H9 (cell line): ENCODE results near the gene PCMT1. TPM values are rescaled to one million over a fixed set of nuclear protein-coding genes. Genes with fewer than 3 reads are reported as not detected.
A peak's percentile ranks its signal among the peaks of the same experiment; 100 is the strongest.

Experiments
- DNase-seq: peaks from one replicate; pipeline ENCODE4 v3.0.0-alpha.2; 2017
- H2AFZ ChIP-seq: one replicate; pipeline ENCODE4 v1.6.1; 2013; ENCODE audit warnings: mild to moderate bottlenecking, low read length, control low read depth, moderate library complexity
- H2AK5ac ChIP-seq: 2 replicates; pipeline ENCODE4 v1.6.1; 2013; ENCODE audit warnings: low read length, control low read depth, mixed read lengths; ENCODE audit not compliant: insufficient read length
- H2BK120ac ChIP-seq: one replicate; pipeline ENCODE4 v1.6.1; 2013; ENCODE audit warnings: low read depth, mild to moderate bottlenecking, low read length, control low read depth, inconsistent platforms; ENCODE audit not compliant: poor library complexity, severe bottlenecking
- H2BK12ac ChIP-seq: 2 replicates; pipeline ENCODE4 v1.6.1; 2013; ENCODE audit warnings: low read length, control low read depth, mixed read lengths, low read depth; ENCODE audit not compliant: insufficient read length
- H2BK15ac ChIP-seq: 2 replicates; pipeline ENCODE4 v1.6.1; 2013; ENCODE audit warnings: low read depth, low read length, control low read depth
- H2BK20ac ChIP-seq: one replicate; pipeline ENCODE4 v1.6.1; 2013; ENCODE audit warnings: low read depth, mild to moderate bottlenecking, low read length, control low read depth, inconsistent platforms; ENCODE audit not compliant: poor library complexity, severe bottlenecking
- H2BK5ac ChIP-seq: 2 replicates; pipeline ENCODE4 v1.6.1; 2013; ENCODE audit warnings: low read length, control low read depth, mixed read lengths; ENCODE audit not compliant: insufficient read length
- H3K14ac ChIP-seq: 2 replicates; pipeline ENCODE4 v1.6.1; 2013; ENCODE audit warnings: low read length, control low read depth; ENCODE audit not compliant: insufficient read depth
- H3K18ac ChIP-seq: 2 replicates; pipeline ENCODE4 v1.6.1; 2013; ENCODE audit warnings: low read depth, mild to moderate bottlenecking, mixed read lengths, low read length, control low read depth; ENCODE audit not compliant: insufficient read length
- H3K23ac ChIP-seq: 2 replicates; pipeline ENCODE4 v1.6.1; 2013; ENCODE audit warnings: low read length, control low read depth, mixed read lengths, low read depth; ENCODE audit not compliant: insufficient read length
- H3K23me2 ChIP-seq: 2 replicates; pipeline ENCODE4 v1.6.1; 2013; ENCODE audit warnings: low read depth, mild to moderate bottlenecking, mixed read lengths, low read length, control low read depth; ENCODE audit not compliant: insufficient read length, poor library complexity, severe bottlenecking
- H3K27ac ChIP-seq: 2 replicates; pipeline ENCODE4 v1.5.1; 2013; ENCODE audit warnings: low read length, control low read depth, mixed read lengths, low read depth; ENCODE audit not compliant: insufficient read length
- H3K27me3 ChIP-seq: 2 replicates; pipeline ENCODE4 v1.6.1; 2013; ENCODE audit warnings: low read length, control low read depth, inconsistent platforms; ENCODE audit not compliant: insufficient read depth
- H3K4ac ChIP-seq: 2 replicates; pipeline ENCODE4 v1.6.1; 2013; ENCODE audit warnings: low read depth, mild to moderate bottlenecking, control low read depth, inconsistent platforms, low read length, moderate library complexity
- H3K4me1 ChIP-seq: 2 replicates; pipeline ENCODE4 v1.6.1; 2013; ENCODE audit warnings: low read length, control low read depth, inconsistent platforms; ENCODE audit not compliant: insufficient read depth
- H3K4me2 ChIP-seq: 2 replicates; pipeline ENCODE4 v1.6.1; 2013; ENCODE audit warnings: low read length, control low read depth, mixed read lengths; ENCODE audit not compliant: insufficient read length, insufficient read depth
- H3K56ac ChIP-seq: 2 replicates; pipeline ENCODE4 v1.6.1; 2013; ENCODE audit warnings: low read depth, mild to moderate bottlenecking, mixed read lengths, low read length, control low read depth; ENCODE audit not compliant: insufficient read length
- H3K79me1 ChIP-seq: 2 replicates; pipeline ENCODE4 v1.6.1; 2013; ENCODE audit warnings: low read depth, mild to moderate bottlenecking, moderate library complexity, low read length, control low read depth, inconsistent platforms; ENCODE audit not compliant: insufficient read depth, poor library complexity, severe bottlenecking
- H3K79me2 ChIP-seq: 2 replicates; pipeline ENCODE4 v1.6.1; 2013; ENCODE audit warnings: low read length, control low read depth, inconsistent platforms; ENCODE audit not compliant: insufficient read depth
- H3K9ac ChIP-seq: 2 replicates; pipeline ENCODE4 v1.6.1; 2013; ENCODE audit warnings: low read length, control low read depth, mixed read lengths; ENCODE audit not compliant: insufficient read length; ENCODE audit errors: extremely low read depth
- H3K9me3 ChIP-seq: one replicate; pipeline ENCODE4 v1.6.1; 2013; ENCODE audit warnings: low read depth, low read length, inconsistent platforms; ENCODE audit not compliant: control insufficient read depth
- H3T11ph ChIP-seq: one replicate; pipeline ENCODE4 v1.6.1; 2013; ENCODE audit warnings: mild to moderate bottlenecking, low read length, control low read depth, inconsistent platforms
- H4K20me1 ChIP-seq: one replicate; pipeline ENCODE4 v1.6.1; 2013; ENCODE audit not compliant: control insufficient read depth, insufficient read length, insufficient read depth
- H4K5ac ChIP-seq: 2 replicates; pipeline ENCODE4 v1.6.1; 2013; ENCODE audit warnings: low read depth, mild to moderate bottlenecking, mixed read lengths, low read length, control low read depth; ENCODE audit not compliant: insufficient read length
- H4K8ac ChIP-seq: replicated peaks from 2 replicates; pipeline ENCODE4 v1.6.1; 2013; ENCODE audit warnings: low read length, control low read depth, mixed read lengths, low read depth; ENCODE audit not compliant: insufficient read length
- H4K91ac ChIP-seq: 2 replicates; pipeline ENCODE4 v1.6.1; 2013; ENCODE audit warnings: low read depth, mild to moderate bottlenecking, moderate library complexity, mixed read lengths, low read length, control low read depth; ENCODE audit not compliant: insufficient read length
- H3K27ac Mint-ChIP-seq, 3 experiments: 2 replicates in 2 of 3; 3 replicates in 1 of 3; pipeline ENCODE4 v1.8.0; 2020 to 2021; ENCODE audit warnings: mixed read lengths in 3 of 3, mild to moderate bottlenecking in 1 of 3, moderate library complexity in 1 of 3
- H3K27me3 Mint-ChIP-seq: 2 replicates; pipeline ENCODE4 v1.8.0; 2021; ENCODE audit warnings: low read depth, mild to moderate bottlenecking, moderate library complexity, mixed read lengths
- H3K36me3 Mint-ChIP-seq, 3 experiments: 2 replicates in 2 of 3; 3 replicates in 1 of 3; pipeline ENCODE4 v1.8.0; 2020 to 2021; ENCODE audit warnings: low read depth in 3 of 3, mixed read lengths in 3 of 3; ENCODE audit not compliant: insufficient read depth in 1 of 3
- H3K4me1 Mint-ChIP-seq, 2 experiments: 2 replicates each; pipeline ENCODE4 v1.8.0; 2020; ENCODE audit warnings: mixed read lengths in 2 of 2
- H3K4me3 Mint-ChIP-seq, 2 experiments: 2 replicates in 1 of 2; 3 replicates in 1 of 2; pipeline ENCODE4 v1.8.0; 2020 to 2021; ENCODE audit warnings: mild to moderate bottlenecking in 2 of 2, mixed read lengths in 2 of 2, moderate library complexity in 1 of 2
- H3K9me3 Mint-ChIP-seq, 2 experiments: 2 replicates in 1 of 2; 3 replicates in 1 of 2; pipeline ENCODE4 v1.8.0; 2020; ENCODE audit warnings: mild to moderate bottlenecking in 2 of 2, mixed read lengths in 2 of 2, moderate library complexity in 1 of 2
- WGBS: extraction: QIAGEN DNeasy Blood & Tissue Kit; methylation state at CpG from one replicate; pipeline ENCODE4 v1.1.7; 2013; ENCODE audit warnings: missing lambda C conversion rate, low lambda C conversion rate, mixed read lengths; ENCODE audit not compliant: insufficient read length; ENCODE audit errors: extremely low coverage; 5-methylcytosine and 5-hydroxymethylcytosine counted together
- total RNA-seq: library from RNA; stranded (reverse); gene quantifications from 2 replicates; pipeline ENCODE4 v1.2.1, GENCODE V29; 2021
- TF ChIP-seq, protein P1 (sequence below): fragments of 200-600 bp; sonication (generic); conservative IDR thresholded peaks from 3 replicates; pipeline ENCODE4 v1.8.0; 2021; ENCODE audit warnings: antibody characterized with exemption, mild to moderate bottlenecking

The PCMT1 gene
- total RNA-seq, 1 experiment from 2014 or later, result 98.3 TPM

DNA sequence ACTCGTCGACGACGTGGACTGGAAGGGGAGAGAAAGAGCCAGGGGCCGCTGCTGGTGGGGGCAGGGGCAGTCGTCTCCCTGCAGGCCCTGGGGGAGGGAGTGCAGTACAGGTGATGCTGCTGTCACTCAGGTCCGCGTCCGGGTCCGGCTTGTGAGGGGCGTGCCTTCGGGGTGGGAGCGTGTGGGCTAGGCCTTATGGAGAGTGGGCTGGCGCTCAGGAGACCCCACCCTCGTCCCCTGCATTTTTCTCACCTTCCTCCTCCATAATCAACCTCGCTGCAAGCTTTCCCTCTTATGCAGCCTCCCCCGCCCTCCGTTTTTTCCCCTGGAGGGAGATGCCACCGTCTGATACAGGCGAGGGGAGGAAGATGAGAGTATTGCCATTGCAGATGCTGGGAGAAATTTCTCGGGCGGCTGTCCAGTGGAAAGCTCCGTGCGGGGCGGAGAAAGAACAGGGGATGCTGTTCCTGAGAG is 632 bp downstream of the PCMT1 start:
- H2AFZ ChIP-seq, result no peak overlapping the region
- H2BK120ac ChIP-seq, result no peak overlapping the region
- TF ChIP-seq, protein P1, sequence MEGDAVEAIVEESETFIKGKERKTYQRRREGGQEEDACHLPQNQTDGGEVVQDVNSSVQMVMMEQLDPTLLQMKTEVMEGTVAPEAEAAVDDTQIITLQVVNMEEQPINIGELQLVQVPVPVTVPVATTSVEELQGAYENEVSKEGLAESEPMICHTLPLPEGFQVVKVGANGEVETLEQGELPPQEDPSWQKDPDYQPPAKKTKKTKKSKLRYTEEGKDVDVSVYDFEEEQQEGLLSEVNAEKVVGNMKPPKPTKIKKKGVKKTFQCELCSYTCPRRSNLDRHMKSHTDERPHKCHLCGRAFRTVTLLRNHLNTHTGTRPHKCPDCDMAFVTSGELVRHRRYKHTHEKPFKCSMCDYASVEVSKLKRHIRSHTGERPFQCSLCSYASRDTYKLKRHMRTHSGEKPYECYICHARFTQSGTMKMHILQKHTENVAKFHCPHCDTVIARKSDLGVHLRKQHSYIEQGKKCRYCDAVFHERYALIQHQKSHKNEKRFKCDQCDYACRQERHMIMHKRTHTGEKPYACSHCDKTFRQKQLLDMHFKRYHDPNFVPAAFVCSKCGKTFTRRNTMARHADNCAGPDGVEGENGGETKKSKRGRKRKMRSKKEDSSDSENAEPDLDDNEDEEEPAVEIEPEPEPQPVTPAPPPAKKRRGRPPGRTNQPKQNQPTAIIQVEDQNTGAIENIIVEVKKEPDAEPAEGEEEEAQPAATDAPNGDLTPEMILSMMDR, result no peak

More for the DNA sequence above, 632 bp downstream of the PCMT1 start:
- no peaks in the 10 kb centered on the region for H3K27me3 ChIP-seq
- Mint-ChIP-seq H3K36me3 (no peaks in the 10 kb centered on the region; a peak in 2 of 7 replicates), H3K9me3 (no peaks in the 10 kb centered on the region), H3K27ac (peak overlapping the region; percentile 63 to 91 (median 83); a peak in 4 of 7 replicates), H3K4me1 (peaks cover 17 to 19% of the 10 kb centered on the region in 2 experiments), H3K27me3 (no peaks in the 10 kb centered on the region), H3K4me3 (peak overlapping the region; percentile 87 to 91)
- H3K27ac ChIP-seq, result no peak overlapping the region
- WGBS, result no CpG with 5 or more reads among the region's 25 CpGs
- no peak overlapping the region for H3K4ac ChIP-seq
- no peak overlapping the region for H2BK20ac ChIP-seq
- peak overlapping the region; percentile 86 for H3K4me2 ChIP-seq
- H3K56ac ChIP-seq, result no peak overlapping the region
- H4K20me1 ChIP-seq, result no peaks in the 10 kb centered on the region
- H3K23ac ChIP-seq, result no peak overlapping the region
- H2BK5ac ChIP-seq, result no peak overlapping the region
- H4K5ac ChIP-seq, result no peak overlapping the region
- no peak overlapping the region for H2AK5ac ChIP-seq
- H3K23me2 ChIP-seq, result peaks cover 5% of the 10 kb centered on the region
- no peaks in the 10 kb centered on the region for H3K9me3 ChIP-seq
- no peak overlapping the region for H3K18ac ChIP-seq
- no peak overlapping the region for H2BK15ac ChIP-seq
- no peak overlapping the region for H3T11ph ChIP-seq
- no peak overlapping the region for H4K91ac ChIP-seq
- H2BK12ac ChIP-seq, result no peak overlapping the region
- H4K8ac ChIP-seq, result no peak overlapping the region
- H3K79me2 ChIP-seq, result peaks cover 27% of the 10 kb centered on the region; the same call in 1 of the 2 replicates
- peak overlapping the region; percentile 86 for H3K9ac ChIP-seq
- peak overlapping the region; percentile 85; the same call in 1 of the 2 replicates for H3K14ac ChIP-seq
- H3K79me1 ChIP-seq, result no peaks in the 10 kb centered on the region
- peak; percentile 86 for DNase-seq
- H3K4me1 ChIP-seq, result peaks cover 2% of the 10 kb centered on the region; the same call in 1 of the 2 replicates
